BE2C (cell line): ENCODE results near the gene ELFN1.

Source experiments
- DNase-seq: peaks from one replicate; pipeline ENCODE4 v3.0.0-alpha.2; 2020
- H3K27me3 ChIP-seq: fragments of 250-450 bp; sonication (Bioruptor Pico); 2 replicates; pipeline ENCODE4 v1.5.1; 2020; ENCODE audit warnings: mild to moderate bottlenecking
- H3K36me3 ChIP-seq: fragments of 250-450 bp; sonication (Bioruptor Pico); 2 replicates; pipeline ENCODE4 v1.5.1; 2020; ENCODE audit warnings: mild to moderate bottlenecking
- H3K4me1 ChIP-seq: fragments of 250-450 bp; sonication (Bioruptor Pico); 2 replicates; pipeline ENCODE4 v1.5.1; 2020
- H3K4me3 ChIP-seq: 2 replicates; pipeline ENCODE4 v1.5.1; 2011; ENCODE audit warnings: low read depth, low read length
- H3K9me3 ChIP-seq: fragments of 250-450 bp; sonication (Bioruptor Pico); 2 replicates; pipeline ENCODE4 v1.5.1; 2020
- TF ChIP-seq, protein P1 (sequence below): IDR thresholded peaks from 2 replicates; pipeline ENCODE4 v1.5.1; 2012; ENCODE audit warnings: mild to moderate bottlenecking, low read depth, low read length

Gene ELFN1

DNA sequence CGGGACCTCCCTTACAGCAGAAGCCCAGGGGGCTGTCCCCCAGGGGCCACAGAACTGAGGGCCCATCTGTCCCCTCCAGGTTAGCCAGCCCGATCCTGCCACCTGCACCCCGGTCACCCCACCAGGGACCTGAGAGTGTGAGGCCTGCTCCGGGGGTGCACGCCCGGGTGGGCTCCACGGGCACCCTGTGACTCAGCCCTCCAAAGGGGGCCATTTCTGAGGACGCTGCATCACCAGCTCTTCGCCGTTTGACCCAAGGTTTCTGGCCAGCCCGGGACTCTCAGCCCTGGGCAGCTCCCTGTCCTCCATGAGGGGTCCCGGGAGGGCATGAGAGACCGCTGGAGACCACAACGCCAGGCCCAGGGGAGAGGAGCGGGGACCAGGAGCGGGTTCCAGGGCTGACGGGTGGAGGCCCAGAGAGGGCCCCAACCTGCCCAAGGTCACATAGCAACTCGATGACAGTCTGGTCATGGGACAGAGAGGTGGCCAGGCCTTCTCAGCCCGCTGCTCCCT lies 79.3 kb downstream of the ELFN1 start:
- H3K36me3 ChIP-seq = no peaks in the 10 kb centered on the region
- H3K9me3 ChIP-seq = no peaks in the 10 kb centered on the region
- H3K27me3 ChIP-seq = peaks cover 5% of the 10 kb centered on the region
- TF ChIP-seq, protein P1, sequence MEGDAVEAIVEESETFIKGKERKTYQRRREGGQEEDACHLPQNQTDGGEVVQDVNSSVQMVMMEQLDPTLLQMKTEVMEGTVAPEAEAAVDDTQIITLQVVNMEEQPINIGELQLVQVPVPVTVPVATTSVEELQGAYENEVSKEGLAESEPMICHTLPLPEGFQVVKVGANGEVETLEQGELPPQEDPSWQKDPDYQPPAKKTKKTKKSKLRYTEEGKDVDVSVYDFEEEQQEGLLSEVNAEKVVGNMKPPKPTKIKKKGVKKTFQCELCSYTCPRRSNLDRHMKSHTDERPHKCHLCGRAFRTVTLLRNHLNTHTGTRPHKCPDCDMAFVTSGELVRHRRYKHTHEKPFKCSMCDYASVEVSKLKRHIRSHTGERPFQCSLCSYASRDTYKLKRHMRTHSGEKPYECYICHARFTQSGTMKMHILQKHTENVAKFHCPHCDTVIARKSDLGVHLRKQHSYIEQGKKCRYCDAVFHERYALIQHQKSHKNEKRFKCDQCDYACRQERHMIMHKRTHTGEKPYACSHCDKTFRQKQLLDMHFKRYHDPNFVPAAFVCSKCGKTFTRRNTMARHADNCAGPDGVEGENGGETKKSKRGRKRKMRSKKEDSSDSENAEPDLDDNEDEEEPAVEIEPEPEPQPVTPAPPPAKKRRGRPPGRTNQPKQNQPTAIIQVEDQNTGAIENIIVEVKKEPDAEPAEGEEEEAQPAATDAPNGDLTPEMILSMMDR = no peak
- H3K4me3 ChIP-seq = no peak overlapping the region
- no peaks in the 10 kb centered on the region; the same call in 1 of the 2 replicates for H3K4me1 ChIP-seq
- no peak for DNase-seq

DNA sequence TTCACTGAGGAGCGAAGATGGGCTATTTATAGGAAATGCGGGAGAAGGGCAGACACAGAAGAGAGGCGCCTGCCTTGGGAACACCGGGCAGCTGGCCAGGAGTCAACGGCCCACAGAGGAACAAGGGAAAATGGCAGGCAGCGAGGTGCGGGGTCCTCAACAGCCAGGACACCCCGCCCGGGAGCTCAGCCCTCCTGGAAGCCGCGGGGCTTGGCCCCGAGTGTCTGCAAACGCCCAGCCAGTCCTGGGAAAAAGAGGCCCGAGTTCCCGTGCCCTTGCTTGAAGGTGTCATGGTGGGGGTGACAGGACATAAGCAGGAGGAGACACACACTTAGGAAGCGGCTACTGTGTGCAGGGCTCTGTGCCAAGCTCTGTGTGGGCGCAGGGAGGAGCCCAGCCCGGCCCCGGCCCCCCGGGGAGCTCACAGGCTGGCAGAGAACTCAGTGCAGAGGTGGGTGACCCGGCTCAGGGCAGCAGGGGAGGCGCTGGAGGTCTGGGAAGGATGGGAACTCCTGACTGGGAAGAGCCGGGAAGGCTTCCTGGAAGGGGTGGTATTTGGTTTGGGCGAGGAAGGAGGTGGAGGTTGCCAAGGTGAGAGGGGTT lies 79.9 kb downstream of the ELFN1 start:
- no peak overlapping the region for H3K4me3 ChIP-seq
- H3K27me3 ChIP-seq = peaks cover 8% of the 10 kb centered on the region
- no peaks in the 10 kb centered on the region for H3K9me3 ChIP-seq
- no peak for DNase-seq
- H3K4me1 ChIP-seq = no peaks in the 10 kb centered on the region; the same call in 1 of the 2 replicates
- TF ChIP-seq, protein P1 = no peak
- no peaks in the 10 kb centered on the region for H3K36me3 ChIP-seq

DNA sequence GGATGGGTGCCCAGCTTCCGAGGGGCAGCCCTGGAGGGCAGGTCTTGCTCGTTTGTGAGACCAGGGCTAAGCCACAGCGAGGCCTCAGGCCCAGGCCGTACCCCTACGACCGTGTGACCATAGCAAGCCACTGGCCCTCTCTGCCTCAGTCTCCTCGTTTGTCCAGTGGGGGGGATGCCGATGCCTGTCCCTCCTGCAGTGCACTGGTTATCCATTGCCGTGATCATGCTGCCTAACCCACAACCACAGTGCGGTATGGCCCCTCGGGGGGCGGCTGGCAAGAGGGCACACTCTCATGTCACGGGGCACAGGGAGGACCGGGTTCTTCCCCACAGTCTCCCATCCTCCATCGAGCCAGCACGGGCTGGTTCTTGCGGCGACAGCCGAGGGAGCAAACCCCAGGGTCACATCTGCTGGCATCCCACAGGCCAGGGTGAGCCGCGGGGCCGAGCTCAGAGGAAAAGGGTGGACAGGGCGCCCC lies 80.5 kb downstream of the ELFN1 start:
- no peaks in the 10 kb centered on the region; the same call in 1 of the 2 replicates for H3K4me1 ChIP-seq
- no peaks in the 10 kb centered on the region for H3K9me3 ChIP-seq
- DNase-seq = no peak
- no peaks in the 10 kb centered on the region for H3K36me3 ChIP-seq
- TF ChIP-seq, protein P1 = no peak
- peaks cover 8% of the 10 kb centered on the region for H3K27me3 ChIP-seq
- H3K4me3 ChIP-seq = no peak overlapping the region

DNA sequence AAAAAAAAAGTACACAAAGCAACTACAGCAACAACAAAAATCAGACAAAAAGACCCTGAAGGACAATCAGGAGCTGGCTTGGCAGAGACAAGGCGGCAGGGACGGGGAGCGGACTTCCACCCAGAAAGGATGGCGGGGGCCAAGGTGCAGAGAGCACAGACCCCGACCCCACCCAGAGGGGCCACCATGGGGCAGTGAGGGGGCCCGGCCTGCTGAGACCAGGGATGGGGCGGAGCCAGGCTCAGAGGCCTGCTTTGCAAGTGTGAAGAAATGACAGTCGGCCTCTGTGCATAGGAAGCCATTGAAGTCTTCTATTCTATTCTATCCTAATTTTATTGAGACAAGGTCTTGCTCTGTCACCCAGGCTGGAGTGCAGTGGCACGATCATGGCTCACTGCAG lies 82.0 kb downstream of the ELFN1 start:
- H3K27me3 ChIP-seq = peaks cover 14% of the 10 kb centered on the region
- no peak for DNase-seq
- H3K4me3 ChIP-seq = no peak overlapping the region
- no peaks in the 10 kb centered on the region for H3K9me3 ChIP-seq
- no peaks in the 10 kb centered on the region for H3K36me3 ChIP-seq
- no peaks in the 10 kb centered on the region; the same call in 1 of the 2 replicates for H3K4me1 ChIP-seq
- TF ChIP-seq, protein P1 = no peak

DNA sequence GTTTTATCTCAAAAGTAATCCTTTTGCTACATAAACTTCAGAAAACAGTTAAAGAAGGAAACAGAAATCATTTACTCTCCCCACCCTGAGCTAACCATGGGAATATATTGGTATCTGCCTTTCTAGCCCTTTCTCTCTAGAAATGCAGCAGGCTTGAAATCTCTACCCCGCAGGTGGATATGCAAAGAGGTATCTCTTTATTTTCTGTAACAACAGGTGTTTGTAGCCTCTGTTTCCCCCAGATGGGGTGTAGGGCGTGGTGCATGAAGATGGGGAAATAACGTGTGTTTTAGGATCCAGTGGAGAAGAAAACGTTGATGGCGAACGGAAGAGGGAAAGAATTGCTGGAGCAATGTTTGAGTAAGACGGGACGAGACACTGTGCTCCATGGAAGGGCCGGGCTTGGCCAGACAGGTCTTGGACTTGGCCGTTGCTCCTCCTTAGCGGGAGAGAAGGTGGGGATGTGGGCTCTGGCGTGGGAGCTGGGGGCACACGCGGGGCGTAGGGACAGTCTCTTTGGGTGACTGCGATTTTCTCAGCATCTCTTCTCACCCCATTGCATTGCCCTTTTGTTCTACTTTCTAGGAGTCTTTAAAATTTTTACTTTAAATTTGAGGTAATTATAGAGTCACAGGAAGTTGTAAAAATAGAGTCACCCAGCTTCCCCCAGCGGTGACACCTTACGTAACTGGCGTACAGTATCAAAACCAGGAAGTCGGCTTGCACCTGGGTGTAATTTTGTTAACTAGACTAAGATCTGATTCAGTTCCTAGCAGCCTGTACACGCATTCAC lies 82.9 kb downstream of the ELFN1 start:
- Histone ChIP-seq H3K27me3 (peaks cover 14% of the 10 kb centered on the region), H3K4me1 (no peaks in the 10 kb centered on the region; the same call in 1 of the 2 replicates)
- DNase-seq = no peak

More for the DNA sequence above, 82.9 kb downstream of the ELFN1 start:
- Histone ChIP-seq H3K9me3 (no peaks in the 10 kb centered on the region), H3K4me3 (no peak overlapping the region), H3K36me3 (no peaks in the 10 kb centered on the region)
- TF ChIP-seq, protein P1 = no peak
